ENCODE results near the gene EIF3M.
A peak's percentile ranks its signal among the peaks of the same experiment; 100 is the strongest.
"Not testable (repeated sequence)": the region's sequence is repeated elsewhere in the genome, so short reads cannot be mapped to it uniquely, and the experiment has no call there.

EIF3M gene

DNA sequence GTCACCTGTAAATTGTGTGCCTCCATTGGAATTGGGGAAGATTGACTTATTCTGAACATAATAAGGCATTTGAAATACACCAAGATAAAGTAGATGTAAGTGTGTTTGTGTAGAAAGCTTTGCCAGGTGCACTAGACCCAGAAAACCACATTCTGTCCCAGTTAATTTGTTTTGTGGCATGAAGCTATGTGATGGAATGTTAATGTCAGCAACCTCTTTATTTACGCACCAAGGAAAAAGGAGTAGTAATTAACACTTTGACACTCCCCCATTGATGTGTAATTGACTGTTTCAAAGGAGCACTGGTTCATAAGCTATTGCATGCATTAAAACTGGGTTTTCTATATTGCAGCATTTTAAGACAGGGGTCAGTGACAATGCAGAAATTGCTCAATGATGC lies 14.3 kb downstream of the EIF3M start:
- no peak for DNase-seq

DNA sequence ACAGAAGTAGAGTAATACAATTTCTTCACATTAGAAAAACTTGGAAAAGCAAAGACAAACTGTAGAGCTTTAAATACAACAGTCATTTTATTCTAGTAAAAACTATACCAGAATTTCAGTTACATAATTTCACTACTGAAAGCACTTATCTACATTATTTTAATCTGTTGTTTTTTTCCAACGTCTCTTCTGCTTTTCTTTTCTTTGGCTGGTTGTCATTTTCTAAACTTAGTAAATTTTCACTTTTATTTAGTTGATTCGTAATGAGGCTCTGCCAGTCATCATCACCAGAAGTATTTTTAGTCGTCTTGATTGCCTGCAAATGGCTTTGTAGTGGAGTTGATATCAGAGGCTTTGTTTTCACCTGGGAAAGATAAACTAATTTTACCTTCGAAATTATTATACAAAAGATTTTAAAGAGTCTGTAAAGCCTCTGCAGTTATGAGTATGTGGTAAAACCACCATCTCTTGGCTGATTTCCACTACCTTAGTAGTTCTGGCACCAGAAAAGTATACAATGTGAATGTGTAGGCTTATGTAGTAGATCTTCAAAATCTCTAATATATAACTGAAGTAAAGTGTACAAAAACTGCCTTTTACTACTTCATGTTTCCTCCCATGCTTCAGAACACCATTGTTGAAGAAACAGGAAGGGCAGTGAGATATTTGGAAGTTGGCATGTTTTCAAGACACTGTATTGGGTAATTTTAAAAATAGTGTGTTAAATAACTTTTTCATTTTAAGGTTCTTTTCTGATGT lies 19.2 kb downstream of the EIF3M start:
- no peak for DNase-seq

DNA sequence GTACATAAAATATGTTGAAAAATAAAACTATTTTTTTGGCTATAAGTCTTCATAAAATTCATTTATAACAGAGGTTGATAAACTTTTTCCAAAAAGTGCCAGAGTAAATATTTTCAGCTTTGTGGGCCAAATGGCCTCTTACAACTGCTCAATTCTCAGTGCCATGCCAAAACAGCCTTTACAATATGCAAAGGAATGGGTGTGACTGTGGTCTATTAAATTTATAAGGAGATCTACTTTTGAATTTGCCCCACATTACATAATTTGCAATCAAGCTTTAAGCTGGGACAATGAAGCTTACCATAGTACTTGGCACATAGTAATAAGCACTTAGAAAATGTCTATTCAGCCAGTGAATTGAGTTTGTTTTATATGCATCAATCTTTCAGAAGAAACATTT lies 22.6 kb downstream of the EIF3M start:
- DNase-seq = no peak

DNA sequence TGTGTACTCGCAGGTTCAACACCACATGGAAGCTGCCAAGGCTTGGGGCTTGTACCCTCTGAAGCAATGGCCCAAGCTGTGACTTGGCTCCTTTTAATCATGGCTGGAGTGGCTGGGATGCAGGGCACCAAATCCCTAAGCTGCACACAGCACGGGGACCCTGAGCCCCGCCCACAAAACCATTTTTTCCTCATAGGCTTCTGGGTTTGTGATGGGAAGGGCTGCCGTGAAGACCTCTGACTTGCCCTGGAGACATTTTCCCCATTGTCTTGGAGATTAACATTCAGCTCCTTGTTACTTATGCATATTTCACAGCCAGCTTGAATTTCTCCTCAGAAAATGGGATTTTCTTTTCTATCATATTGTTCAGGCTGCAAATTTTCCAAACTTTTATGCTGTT lies 25.2 kb downstream of the EIF3M start:
- DNase-seq = not testable (repeated sequence)

DNA sequence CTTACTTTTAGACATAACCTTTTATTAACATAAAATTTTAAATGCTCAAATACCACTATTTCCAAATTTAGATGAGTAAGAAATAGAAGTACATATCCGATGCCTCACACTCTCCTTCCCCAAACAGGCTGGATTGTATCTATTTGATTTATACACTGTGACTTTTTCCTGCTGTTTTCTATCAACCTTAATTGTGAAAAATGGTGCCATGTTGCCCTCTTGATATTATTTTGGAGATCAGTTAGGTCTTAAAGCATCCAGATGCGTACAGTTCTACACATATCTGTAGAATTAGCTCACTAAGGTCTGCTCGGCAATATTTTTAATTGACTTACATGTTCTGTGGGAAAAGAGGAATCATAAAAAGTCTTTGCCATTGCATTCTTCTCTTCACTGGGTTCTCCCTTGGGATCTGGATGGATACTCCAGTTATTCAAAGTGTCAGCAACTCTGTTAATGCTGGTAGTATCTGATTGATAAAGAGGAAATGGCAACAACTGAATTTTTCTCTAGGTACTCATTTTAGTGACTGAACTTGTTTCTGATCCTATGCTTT lies 27.2 kb downstream of the EIF3M start:
- no peak for DNase-seq

DNA sequence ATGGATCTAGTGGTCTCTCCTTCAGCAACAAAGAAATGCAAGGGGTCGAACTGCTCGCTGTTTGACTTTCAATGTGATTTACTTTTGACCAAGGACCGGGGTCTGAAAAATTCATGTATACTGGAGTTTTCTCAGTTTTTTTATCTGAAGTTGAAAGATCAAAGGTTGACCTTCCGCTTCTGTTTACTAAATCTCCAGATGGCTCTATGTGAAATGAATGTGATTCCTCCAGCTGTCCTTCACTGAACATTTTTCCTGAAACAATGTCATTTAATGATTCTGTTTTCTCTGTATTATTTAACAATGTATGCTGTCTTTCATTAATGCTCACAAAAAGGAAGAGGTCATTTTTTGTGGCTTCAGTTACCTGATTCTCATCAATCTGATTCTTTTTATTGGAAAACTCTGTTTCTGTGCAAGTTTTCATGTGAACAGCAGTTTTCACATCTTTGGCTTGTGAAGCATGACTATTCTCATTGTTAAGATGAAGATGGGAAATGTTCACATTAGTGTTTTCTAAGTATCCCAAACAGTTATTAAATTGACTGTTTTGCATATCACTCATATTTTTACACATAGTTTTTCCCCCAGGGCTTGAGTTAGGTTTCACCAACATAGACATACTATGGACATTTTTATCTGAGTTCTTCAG lies 30.0 kb downstream of the EIF3M start:
- DNase-seq = no peak

DNA sequence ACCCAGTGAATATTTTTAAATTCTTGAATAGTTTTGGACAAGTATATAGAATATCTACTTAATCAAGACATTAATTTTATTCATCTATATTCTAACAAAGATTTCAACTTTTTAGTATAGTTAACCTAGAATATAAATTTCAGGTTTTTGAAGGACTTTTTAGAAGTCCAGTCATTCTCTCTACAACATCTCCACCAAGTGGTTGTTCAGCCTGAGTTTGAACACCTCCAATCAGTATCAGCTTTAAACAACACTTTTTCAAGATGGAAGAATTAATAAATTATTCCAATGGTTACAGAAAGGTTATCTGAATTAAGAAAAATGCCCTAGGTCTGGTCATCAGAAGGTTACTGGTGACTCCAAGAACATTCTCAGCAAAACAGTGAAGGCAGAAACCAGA lies 31.8 kb downstream of the EIF3M start:
- DNase-seq = peak; percentile 43

DNA sequence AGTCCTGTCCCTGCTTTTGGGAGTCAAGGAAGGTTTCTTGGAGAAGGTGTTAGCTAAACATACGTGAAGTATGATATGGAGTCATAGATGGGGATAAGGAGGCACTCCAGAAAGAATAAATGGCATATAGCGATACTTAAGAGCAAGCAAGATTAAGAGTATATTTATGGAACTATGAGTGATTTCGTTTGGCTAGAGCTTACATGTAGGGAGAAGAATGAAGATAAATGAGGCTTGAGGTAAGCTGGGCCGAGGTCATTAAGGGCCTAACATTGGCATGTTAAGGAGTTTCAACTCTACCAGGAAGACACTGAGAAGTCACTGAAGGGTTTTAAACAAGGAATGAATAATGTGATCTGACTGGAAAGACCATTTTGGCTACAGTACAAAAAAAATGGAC lies 33.3 kb downstream of the EIF3M start:
- no peak for DNase-seq

DNA sequence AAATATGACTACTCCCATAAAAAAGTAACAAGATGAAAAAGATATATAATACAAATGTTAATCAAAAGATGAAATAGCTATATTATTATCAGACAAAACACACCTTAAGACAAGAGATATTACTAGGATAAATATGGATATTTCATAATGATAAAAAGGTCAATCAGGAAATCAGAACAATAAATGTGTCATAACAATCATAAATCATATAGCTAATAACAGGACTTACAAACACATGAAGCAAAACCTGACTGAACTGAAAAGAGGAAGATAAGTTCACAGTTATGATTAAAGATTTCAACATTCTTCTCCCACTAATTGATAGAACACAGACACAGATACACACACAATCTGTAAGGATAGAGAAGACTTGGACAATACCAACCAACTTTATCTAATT lies 47.2 kb downstream of the EIF3M start:
- DNase-seq = no peak

DNA sequence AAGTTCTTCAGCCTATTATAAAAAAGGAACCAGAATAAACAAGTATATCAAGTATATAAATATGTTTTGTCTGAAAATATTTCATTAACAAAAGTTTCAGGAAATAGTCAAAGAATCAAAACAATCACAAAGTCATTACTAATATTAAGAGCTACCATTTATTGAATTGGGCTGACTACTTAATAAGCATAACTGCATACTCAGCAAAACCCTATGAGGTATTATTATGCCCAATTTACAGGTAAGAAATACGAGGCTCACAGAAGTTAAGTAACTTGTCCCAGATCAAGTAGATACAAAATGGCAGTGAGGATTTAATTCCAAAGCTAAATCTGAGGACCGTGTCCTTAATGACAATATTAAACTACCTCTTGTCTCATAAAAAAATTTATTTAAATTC lies 52.2 kb downstream of the EIF3M start:
- DNase-seq = no peak

DNA sequence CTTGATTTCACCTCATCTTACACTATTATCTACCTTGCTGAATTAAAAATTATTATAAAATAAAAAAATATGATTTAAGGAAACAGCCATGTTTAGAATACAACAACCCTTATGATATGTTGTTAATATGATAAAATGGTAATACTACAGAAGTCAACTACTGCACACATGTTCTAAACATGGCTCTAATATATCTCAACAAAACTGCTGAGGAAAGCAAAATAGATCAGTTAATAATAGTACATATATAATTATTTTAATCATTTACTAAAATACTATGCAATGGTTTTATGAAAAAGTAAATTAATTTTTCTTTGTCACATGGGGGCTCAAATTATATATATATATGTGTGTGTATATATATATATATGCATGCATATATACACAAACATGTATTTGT lies 57.7 kb downstream of the EIF3M start:
- DNase-seq = no peak

DNA sequence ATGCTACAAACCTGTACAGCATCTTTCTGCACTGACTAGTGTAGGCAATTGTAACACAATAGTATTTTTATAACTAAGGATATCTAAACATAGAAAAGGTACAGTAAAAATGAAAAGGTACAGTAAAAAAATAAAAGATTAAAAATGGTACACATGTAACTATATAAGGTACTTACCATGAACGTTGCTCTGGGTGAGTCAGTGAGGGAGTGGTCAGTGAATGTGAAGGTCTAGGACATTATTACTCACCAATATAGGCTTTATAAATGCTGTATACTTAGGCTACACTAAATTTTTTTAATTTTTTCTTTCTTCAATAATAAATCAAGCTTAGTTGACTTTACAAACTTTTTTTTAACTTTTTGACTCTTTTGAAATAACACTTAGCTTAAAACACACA lies 59.9 kb downstream of the EIF3M start:
- DNase-seq = no peak

All from OCI-M1 (cell line).